ENCODE data around the gene C4A.
"Not testable (repeated sequence)": the region's sequence is repeated elsewhere in the genome, so short reads cannot be mapped to it uniquely, and the experiment has no call there.

Gene C4A

DNA sequence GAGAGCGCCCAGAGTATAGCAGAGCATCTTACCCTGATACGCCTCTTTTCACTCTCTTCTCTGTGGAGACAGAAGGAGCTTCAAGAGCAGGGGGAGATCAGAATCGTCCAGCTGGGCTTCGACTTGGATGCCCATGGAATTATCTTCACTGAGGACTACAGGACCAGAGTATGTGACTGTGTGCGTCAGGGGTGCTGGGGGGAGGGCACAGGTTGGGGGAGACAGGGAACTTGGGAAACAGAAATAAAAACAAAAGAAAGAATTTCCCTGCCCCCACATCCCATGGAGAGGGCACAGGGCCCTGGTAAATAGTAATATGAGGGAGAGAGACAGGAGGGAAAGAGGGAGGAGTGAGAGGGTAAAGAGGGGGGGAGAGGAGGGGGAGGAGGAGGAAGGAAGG lies 3.0 kb upstream of the C4A start:
- in situ Hi-C loops (cut with MboI; ENCODE audit: low sequenced_read_pairs) = no loop called here

DNA sequence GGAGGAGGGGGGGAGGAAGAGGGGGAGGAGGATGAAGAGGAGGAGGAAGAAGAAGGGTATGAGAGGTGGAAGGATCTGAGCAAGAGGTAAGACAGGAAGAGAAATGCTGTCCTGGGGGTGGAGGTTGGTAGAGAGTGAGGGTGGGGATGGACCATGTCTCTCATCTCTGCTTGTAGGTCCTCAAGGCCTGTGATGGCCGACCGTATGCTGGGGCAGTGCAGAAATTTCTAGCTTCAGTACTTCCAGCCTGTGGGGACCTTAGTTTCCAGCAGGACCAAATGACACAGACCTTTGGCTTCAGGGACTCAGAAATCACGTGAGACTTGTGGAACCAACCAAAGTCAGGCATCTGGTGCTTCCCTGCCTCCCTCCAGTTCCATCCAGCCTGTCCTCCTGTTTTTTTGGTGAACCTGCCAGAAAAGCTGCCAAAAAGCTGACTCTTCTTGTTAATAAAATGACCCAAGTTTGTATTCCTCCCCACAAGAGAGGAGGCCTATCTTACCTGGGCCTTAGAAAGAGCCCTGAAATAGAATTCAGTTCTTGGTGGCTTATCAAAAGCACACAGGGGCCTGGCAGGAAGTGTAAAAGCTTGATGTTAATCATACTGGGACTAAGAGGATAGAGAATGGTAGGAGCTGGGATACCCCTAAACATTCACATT lies 2.5 kb upstream of the C4A start:
- in situ Hi-C loops (cut with MboI; ENCODE audit: low sequenced_read_pairs) = no loop called here

DNA sequence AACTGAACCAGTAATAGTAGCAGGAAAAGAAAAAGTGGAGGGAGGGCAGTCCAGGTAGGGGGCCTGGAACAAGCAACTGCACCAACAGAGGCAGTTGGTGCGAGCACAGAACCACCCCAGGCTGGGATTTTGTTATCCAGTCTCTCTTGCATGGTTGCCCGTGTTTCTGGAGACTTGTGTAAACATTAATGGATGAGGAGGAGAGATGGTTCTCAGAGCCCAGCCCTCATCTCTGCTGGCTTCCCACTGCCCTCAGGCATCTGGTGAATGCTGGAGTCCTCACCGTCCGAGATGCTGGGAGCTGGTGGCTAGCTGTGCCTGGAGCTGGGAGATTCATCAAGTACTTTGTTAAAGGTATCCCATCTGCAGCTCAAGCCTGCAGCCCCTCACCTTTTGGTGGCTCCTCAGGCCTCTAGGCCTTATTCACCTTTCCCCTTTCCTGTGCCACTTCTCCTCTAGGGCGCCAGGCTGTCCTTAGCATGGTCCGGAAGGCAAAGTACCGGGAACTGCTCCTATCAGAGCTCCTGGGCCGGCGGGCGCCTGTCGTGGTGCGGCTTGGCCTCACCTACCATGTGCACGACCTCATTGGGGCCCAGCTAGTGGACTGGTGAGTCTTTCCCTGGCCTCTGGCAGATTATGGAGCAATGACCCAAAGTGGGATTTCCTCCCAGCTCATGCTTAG lies 1.5 kb upstream of the C4A start:
- in situ Hi-C loops (cut with MboI; ENCODE audit: low sequenced_read_pairs) = not testable (repeated sequence)

DNA sequence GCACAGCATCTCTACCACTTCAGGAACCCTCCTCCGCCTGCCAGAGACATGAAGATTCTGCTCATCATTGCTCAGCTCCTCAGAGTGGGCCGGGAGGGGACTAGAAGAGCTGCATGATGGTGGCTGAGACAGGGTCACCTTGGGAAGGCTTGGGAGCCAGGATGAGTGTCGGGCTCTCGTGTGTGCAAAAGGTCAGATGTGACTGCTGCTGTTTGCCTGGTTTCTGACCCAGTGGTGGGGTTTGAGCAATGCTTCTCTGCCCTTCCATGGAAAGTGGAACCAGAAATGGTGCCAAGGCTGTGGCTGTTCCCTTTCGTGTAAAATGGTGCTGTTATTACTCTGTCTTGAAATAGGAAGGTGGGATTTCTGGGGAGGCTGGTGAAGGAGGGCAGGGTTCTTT lies 859 bp upstream of the C4A start:
- in situ Hi-C loops (cut with MboI; ENCODE audit: low sequenced_read_pairs) = not testable (repeated sequence)

DNA sequence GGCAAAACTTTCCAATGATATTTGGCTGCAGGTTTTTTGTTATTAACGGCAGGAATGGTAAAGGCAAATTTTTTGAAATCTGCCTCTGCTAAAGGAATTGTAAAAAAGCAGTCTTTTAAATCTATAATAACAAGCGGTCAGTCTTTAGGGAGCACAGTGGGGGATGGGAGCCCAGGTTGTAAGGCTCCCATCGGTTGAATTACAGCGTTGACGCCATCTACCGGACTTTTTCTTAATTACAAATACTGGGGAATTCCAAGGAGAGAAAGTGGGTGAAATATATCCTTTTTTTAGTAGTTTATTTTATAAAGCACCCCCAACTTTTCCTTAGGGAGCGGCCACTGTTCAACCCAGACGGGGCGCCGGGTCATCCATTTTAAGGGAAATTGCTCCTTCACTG lies 7.5 kb downstream of the C4A start:
- in situ Hi-C loops (cut with MboI; ENCODE audit: low sequenced_read_pairs) = not testable (repeated sequence)

DNA sequence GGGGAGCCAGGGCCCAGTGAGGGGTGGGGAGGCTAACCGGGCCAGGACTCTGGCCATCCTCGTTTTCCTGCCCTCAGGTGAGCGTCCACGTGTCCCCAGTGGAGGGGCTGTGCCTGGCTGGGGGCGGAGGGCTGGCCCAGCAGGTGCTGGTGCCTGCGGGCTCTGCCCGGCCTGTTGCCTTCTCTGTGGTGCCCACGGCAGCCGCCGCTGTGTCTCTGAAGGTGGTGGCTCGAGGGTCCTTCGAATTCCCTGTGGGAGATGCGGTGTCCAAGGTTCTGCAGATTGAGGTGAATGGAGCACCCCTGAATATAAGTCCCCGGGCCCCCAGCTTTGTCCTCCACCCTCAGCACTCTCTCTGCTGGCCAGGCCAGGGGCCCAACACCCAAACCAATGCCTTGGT lies 12.6 kb downstream of the C4A start:
- in situ Hi-C loops (cut with MboI; ENCODE audit: low sequenced_read_pairs) = not testable (repeated sequence)

DNA sequence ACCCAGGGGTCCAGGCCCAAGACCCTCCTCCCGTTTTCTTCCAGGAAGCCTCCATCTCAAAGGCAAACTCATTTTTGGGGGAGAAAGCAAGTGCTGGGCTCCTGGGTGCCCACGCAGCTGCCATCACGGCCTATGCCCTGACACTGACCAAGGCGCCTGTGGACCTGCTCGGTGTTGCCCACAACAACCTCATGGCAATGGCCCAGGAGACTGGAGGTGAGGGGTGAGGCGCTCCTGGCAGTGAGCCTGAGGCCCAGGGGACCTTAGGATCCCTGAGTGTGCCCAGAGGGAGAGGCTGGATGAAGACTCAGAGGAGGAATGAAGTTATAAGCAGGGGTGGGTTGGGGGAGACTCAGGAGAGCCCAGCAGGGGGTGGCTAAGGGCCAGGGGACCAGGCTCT lies 14.5 kb downstream of the C4A start:
- in situ Hi-C loops (cut with MboI; ENCODE audit: low sequenced_read_pairs) = not testable (repeated sequence)

DNA sequence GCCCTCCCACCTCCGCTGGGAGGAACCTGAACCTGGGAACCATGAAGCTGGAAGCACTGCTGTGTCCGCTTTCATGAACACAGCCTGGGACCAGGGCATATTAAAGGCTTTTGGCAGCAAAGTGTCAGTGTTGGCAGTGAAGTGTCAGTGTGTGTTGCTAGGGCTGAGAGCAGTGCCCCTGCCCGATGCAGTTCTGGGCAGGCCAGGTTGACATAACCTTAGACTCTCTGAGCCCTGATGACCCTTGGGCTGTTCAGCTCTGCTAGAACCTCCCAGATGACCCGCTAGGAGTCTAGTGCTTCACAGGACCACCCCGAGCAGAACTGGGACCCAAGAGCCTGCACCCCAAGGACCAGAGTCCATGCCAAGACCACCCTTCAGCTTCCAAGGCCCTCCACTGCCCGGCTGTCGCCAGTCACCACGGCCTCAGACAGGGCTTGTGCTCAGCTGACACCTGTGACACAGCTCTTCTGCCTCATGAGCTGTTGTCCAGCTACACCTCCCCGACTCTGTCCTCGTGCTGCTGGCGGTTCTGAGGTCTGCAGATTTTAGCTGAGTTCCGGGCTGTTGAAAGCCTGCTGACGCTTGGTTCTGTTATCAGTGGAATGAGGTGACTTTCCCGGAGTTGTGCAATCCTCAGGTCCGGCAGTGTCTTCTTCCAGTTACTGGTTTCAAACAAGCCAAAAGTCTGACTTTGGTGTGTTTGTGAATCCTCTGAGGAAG lies 20.9 kb downstream of the C4A start:
- in situ Hi-C loops (cut with MboI; ENCODE audit: low sequenced_read_pairs) = not testable (repeated sequence)

DNA sequence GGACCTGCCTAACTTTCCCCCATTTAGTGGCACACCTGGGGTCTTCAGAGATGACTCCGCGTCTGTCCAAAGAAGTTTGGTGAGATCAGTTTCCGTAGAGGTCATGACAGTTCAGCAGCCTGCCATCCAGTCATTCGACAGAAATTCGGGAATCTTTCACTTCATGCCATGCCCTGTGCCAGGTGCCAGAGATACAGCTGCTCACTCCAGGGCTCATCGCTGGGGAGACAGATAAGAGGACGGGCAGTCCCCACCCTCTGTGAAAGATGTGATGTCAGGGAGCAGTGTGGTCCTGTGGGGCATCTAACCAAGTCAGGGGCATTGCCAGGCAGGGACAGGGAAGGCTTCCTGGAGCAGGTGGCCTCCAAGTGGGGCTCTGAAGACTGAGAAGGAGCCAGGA lies 21.4 kb downstream of the C4A start:
- in situ Hi-C loops (cut with MboI; ENCODE audit: low sequenced_read_pairs) = not testable (repeated sequence)

DNA sequence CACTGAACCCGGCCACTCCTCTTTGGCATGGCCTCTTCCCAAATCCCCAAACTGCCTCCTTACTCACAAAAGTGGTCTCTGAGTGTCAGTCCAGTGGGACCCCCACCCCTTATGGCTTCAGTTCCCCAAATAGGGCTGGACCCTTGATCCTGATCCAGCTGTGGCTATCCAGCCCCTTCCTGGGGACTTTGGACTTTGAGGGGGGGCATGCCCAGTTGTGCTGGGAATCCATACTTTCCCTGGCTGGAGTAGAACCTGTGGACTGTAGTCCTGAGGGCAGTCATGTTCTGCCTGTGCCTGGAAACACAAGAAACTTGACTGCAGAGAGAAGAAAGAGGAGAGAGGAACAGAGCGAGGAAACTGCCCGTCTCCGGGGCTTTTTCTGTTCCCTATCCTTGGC lies 22.5 kb downstream of the C4A start:
- in situ Hi-C loops (cut with MboI; ENCODE audit: low sequenced_read_pairs) = not testable (repeated sequence)

DNA sequence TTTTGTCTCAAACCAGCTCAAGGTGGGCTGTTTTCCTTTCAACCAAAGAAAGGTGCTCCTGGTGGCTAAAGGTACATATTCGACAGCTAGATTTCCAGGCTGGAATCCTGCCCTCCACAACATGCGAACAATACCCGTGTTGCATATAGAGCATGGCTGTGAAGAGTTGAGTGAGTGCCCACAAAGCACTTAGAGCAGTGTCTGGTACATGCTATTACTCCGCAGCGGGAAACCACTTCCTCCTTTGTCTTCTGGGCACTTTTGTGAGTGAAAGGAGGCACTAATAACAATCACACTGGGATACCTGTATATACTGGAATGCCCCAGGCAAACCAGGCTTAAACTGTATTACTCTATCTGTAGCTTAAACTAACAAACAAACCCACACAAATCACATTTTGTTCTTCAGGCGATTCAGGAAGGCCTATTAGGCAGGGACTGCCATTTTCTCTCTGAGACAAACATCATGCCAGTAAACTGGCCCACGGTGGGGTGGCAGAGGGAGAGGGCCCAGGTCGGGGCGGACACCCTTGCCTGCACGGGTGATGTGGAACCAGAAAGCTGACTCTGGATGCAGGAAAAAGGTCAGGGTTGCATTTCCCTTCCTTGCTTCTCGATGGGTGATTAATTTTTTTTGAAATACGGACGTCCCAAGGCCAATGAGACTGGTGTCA lies 23.1 kb downstream of the C4A start:
- in situ Hi-C loops (cut with MboI; ENCODE audit: low sequenced_read_pairs) = not testable (repeated sequence)

DNA sequence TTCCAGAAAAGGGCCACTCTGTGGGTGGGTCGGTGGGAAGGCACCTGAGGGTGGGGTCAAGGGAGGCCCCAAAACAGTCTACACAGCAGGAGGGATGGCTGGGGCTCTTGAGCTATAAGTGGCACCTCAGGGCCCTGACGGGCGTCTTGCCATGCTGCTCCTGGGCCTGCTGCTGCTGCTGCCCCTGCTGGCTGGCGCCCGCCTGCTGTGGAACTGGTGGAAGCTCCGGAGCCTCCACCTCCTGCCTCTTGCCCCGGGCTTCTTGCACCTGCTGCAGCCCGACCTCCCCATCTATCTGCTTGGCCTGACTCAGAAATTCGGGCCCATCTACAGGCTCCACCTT lies 23.7 kb downstream of the C4A start:
- in situ Hi-C loops (cut with MboI; ENCODE audit: low sequenced_read_pairs) = not testable (repeated sequence)

DNA sequence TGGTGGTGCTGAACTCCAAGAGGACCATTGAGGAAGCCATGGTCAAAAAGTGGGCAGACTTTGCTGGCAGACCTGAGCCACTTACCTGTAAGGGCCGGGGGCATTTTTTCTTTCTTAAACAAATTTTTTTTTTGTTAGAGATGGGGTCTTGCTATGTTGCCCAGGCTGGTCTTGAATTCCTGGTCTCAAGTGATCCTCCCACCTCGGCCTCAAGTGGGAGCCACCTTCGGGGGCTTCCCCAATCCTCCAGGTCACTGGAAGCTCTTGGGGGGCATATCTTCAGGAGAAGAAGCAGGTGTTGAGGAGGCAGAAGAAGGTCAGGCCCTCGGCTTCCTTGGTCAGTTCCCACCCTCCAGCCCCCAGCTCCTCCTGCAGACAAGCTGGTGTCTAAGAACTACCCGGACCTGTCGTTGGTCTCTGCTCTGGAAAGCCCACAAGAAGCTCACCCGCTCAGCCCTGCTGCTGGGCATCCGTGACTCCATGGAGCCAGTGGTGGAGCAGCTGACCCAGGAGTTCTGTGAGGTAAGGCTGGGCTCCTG lies 24.2 kb downstream of the C4A start:
- in situ Hi-C loops (cut with MboI; ENCODE audit: low sequenced_read_pairs) = not testable (repeated sequence)

DNA sequence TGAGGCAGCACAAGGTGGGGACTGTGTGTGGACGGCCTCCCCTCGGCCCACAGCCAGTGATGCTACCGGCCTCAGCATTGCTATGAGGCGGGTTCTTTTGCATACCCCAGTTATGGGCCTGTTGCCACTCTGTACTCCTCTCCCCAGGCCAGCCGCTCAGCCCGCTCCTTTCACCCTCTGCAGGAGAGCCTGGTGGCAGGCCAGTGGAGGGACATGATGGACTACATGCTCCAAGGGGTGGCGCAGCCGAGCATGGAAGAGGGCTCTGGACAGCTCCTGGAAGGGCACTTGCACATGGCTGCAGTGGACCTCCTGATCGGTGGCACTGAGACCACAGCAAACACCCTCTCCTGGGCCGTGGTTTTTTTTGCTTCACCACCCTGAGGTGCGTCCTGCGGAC lies 25.2 kb downstream of the C4A start:
- in situ Hi-C loops (cut with MboI; ENCODE audit: low sequenced_read_pairs) = not testable (repeated sequence)

DNA sequence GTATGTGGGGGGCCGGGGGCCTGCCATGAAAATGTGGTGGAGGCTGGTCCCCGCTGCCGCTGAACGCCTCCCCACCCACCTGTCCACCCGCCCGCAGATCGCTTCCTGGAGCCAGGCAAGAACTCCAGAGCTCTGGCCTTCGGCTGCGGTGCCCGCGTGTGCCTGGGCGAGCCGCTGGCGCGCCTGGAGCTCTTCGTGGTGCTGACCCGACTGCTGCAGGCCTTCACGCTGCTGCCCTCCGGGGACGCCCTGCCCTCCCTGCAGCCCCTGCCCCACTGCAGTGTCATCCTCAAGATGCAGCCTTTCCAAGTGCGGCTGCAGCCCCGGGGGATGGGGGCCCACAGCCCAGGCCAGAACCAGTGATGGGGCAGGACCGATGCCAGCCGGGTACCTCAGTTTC lies 26.2 kb downstream of the C4A start:
- in situ Hi-C loops (cut with MboI; ENCODE audit: low sequenced_read_pairs) = not testable (repeated sequence)

DNA sequence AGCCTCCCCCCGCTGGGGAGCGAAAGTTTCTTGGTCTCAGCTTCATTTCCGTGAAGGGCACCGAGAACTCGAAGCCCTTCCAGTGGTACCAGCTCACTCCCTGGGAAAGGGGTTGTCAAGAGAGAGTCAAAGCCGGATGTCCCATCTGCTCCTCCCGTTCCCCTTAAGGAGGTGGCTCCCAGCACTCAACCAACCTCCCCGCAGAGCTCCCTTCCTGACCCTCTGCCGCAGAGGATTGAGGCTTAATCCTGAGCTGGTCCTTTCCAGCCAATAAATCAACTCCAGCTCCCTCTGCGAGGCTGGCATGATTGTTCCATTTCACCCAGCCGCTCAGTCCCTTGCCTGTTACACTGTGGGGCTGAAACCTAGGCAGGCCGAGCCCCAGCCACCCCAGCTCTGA lies 26.8 kb downstream of the C4A start:
- in situ Hi-C loops (cut with MboI; ENCODE audit: low sequenced_read_pairs) = not testable (repeated sequence)

DNA sequence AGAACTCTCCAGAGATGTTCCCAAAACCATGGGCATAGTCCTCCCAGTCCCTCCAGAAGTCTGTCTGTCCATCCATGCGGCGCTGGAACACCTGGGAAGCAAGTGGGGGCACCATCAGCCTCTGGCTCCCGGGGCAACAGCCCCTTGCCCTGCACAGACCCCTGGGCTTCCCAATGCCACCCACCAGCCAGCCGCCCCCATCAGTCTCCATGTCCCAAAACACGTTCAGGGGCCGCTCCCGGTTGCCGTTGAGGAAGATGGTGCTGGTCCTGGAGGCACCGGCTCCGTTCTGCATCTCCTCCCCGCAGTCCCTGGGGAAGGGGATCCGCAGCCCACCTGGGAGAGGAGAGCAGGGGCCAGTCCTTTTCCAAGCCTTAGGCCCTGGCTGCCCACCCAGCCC lies 27.7 kb downstream of the C4A start:
- in situ Hi-C loops (cut with MboI; ENCODE audit: low sequenced_read_pairs) = not testable (repeated sequence)

DNA sequence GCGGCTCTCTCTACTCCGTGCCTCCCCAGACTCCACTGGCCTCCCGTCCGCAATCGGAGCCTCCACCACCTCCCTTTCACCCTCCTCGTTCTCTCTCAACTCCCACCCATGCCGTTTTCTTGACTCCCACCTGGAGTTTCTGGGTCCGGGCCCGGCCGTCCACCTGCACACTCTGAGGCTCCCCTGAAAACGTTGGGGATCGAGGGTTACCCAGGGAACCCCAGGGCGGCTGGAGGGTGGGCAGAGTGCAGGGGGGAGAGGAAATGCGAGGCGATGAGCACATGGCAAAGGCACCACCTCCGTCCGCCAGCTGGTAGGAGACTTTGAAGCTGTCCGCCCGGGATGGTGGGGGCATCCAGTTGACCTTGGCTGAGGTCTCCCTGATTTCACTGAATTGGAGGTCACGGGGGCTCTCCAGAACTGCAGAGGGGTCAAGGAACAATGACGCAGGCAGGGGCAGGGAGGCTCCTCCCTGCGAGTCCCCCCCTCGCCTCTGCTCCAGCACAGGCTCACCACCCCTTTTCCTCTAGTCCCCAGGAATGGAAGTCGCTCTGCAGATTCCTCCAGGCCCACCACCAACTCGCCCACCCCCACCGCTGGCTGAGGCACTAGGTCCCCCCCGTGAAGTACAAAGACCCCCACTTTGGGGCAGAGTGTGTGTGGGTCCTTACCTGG lies 29.1 kb downstream of the C4A start:
- in situ Hi-C loops (cut with MboI; ENCODE audit: low sequenced_read_pairs) = not testable (repeated sequence)

DNA sequence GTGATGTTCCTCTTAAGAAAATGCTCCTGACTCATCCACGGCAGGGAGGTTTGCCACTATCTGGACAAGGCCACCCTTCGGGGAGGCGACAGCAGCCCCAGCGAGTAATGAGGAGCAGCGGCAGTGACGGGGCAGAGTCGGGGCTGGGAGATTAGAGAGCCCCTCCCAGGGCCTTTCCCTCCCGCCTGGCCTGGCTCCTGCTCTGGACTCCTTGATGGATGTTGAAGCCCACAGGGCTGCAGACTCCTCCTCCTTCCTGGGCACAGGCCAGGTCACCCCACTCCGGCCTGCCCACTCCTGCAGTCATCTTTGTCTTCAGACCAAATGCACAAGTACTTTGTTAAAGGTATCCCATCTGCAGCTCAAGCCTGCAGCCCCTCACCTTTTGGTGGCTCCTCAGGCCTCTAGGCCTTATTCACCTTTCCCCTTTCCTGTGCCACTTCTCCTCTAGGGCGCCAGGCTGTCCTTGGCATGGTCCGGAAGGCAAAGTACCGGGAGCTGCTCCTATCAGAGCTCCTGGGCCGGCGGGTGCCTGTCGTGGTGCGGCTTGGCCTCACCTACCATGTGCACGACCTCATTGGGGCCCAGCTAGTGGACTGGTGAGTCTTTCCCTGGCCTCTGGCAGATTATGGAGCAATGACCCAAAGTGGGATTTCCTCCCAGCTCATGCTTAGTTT lies 31.2 kb downstream of the C4A start:
- in situ Hi-C loops (cut with MboI; ENCODE audit: low sequenced_read_pairs) = not testable (repeated sequence)

DNA sequence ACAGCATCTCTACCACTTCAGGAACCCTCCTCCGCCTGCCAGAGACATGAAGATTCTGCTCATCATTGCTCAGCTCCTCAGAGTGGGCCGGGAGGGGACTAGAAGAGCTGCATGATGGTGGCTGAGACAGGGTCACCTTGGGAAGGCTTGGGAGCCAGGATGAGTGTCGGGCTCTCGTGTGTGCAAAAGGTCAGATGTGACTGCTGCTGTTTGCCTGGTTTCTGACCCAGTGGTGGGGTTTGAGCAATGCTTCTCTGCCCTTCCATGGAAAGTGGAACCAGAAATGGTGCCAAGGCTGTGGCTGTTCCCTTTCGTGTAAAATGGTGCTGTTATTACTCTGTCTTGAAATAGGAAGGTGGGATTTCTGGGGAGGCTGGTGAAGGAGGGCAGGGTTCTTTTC lies 31.9 kb downstream of the C4A start:
- in situ Hi-C loops (cut with MboI; ENCODE audit: low sequenced_read_pairs) = not testable (repeated sequence)
